ENCODE measurements around the gene YES1.

GRCh38 chr18:741931-742512 lies 70.0 kb downstream of the YES1 start:
- TF ChIP-seq ZKSCAN8 (CRISPR knock-in tag; IDR thresholded peaks at IDR 0.05; ENCODE audit: borderline replicate concordance) (no peak), SATB2 (CRISPR knock-in tag; IDR thresholded peaks at IDR 0.05) (no peak), ZNF780A (CRISPR knock-in tag; IDR thresholded peaks at IDR 0.05) (no peak), TEAD2 (CRISPR knock-in tag; IDR thresholded peaks at IDR 0.05) (no peak), RAD21 (CRISPR knock-in tag; IDR thresholded peaks at IDR 0.05) (peak; percentile 74), CBFB (CRISPR knock-in tag; IDR thresholded peaks at IDR 0.05) (no peak), ETV6 (CRISPR knock-in tag; conservative IDR thresholded peaks at IDR 0.05) (no peak), MAFK (conservative IDR thresholded peaks at IDR 0.05 in 1 of 2, IDR thresholded peaks at IDR 0.05 in 1 of 2; ENCODE audit: low read length in 2 of 2) (no peak), ZNF792 (CRISPR knock-in tag; IDR thresholded peaks at IDR 0.05) (no peak), CTCF (CRISPR knock-in tag; IDR thresholded peaks at IDR 0.05) (peak; percentile 75), GMEB1 (CRISPR knock-in tag; IDR thresholded peaks at IDR 0.05; ENCODE audit: borderline replicate concordance) (no peak)

Data from HepG2 (cell line).